HFFc6 (cell line): ENCODE results near the gene CSNK1G3. TPM values are rescaled to one million over a fixed set of nuclear protein-coding genes. Genes with fewer than 3 reads are reported as not detected.

ENCODE experiments used
- DNase-seq: peaks from one replicate; pipeline ENCODE4 v3.0.0-alpha.2; 2018
- H3K27ac Mint-ChIP-seq: 2 replicates; pipeline ENCODE4 v1.8.0; 2020; ENCODE audit warnings: mild to moderate bottlenecking, mixed read lengths
- H3K27me3 Mint-ChIP-seq: 2 replicates; pipeline ENCODE4 v1.8.0; 2021; ENCODE audit warnings: mild to moderate bottlenecking, moderate library complexity, mixed read lengths; ENCODE audit not compliant: insufficient read depth
- H3K36me3 Mint-ChIP-seq: 2 replicates; pipeline ENCODE4 v1.8.0; 2021; ENCODE audit warnings: low read depth, mixed read lengths
- H3K4me1 Mint-ChIP-seq: 2 replicates; pipeline ENCODE4 v1.8.0; 2020; ENCODE audit warnings: low read depth, mixed read lengths
- H3K4me3 Mint-ChIP-seq: 2 replicates; pipeline ENCODE4 v1.8.0; 2020; ENCODE audit warnings: mild to moderate bottlenecking, moderate library complexity, mixed read lengths
- H3K9me3 Mint-ChIP-seq: 2 replicates; pipeline ENCODE4 v1.8.0; 2020; ENCODE audit warnings: mild to moderate bottlenecking, mixed read lengths
- total RNA-seq, 6 experiments: library from RNA; stranded (reverse); fragmentation: NEBNext Ultra II Directional; extraction: Animal tissue kit (Norgen Biotek cat#: 25700); gene quantifications; 2 replicates in 1 of 6; 3 replicates in 5 of 6; pipeline ENCODE4 v1.2.3, GENCODE V29; 2021
- TF ChIP-seq, protein P1 (sequence below): fragments of 200-600 bp; sonication (generic); IDR thresholded peaks from 2 replicates; pipeline ENCODE4 v1.5.0; 2021; ENCODE audit warnings: antibody characterized with exemption, mild to moderate bottlenecking

CSNK1G3 gene
- total RNA-seq, 6 experiments from 2014 or later, result 28.9 to 40.0 (median 33.3) TPM

- H3K4me1 Mint-ChIP-seq, result peaks cover 13% of the 10 kb centered on the region
- no peaks in the 10 kb centered on the region for H3K36me3 Mint-ChIP-seq
- no peak overlapping the region for H3K4me3 Mint-ChIP-seq
- no peaks in the 10 kb centered on the region for H3K9me3 Mint-ChIP-seq
- no peaks in the 10 kb centered on the region for H3K27me3 Mint-ChIP-seq
- TF ChIP-seq, protein P1, sequence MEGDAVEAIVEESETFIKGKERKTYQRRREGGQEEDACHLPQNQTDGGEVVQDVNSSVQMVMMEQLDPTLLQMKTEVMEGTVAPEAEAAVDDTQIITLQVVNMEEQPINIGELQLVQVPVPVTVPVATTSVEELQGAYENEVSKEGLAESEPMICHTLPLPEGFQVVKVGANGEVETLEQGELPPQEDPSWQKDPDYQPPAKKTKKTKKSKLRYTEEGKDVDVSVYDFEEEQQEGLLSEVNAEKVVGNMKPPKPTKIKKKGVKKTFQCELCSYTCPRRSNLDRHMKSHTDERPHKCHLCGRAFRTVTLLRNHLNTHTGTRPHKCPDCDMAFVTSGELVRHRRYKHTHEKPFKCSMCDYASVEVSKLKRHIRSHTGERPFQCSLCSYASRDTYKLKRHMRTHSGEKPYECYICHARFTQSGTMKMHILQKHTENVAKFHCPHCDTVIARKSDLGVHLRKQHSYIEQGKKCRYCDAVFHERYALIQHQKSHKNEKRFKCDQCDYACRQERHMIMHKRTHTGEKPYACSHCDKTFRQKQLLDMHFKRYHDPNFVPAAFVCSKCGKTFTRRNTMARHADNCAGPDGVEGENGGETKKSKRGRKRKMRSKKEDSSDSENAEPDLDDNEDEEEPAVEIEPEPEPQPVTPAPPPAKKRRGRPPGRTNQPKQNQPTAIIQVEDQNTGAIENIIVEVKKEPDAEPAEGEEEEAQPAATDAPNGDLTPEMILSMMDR, result peak; percentile 99
- H3K27ac Mint-ChIP-seq, result 0 out of 2 replicates have a peak overlapping the region, but pooled peaks have one; percentile 47
- DNase-seq, result peak; percentile 62
Measured at GRCh38 chr5:123610665-123611405, 98.9 kb downstream of the CSNK1G3 start.

DNA sequence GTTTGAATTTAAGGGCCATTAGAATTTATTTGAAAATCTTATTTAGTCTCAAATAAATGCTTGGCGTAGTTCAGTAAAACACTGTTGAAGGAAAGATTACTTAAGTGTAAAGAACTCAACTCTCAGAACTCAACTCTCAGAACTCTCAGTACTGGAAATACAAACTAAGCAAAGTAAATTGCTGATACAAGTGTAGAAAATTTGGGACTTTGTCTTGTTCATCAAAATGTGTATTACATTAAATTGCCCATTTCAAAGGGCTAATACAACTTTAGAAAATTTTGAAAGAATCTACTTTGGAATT lies 99.4 kb downstream of the CSNK1G3 start:
- Mint-ChIP-seq H3K36me3 (no peaks in the 10 kb centered on the region), H3K27me3 (no peaks in the 10 kb centered on the region), H3K9me3 (no peaks in the 10 kb centered on the region), H3K27ac (no peak overlapping the region), H3K4me1 (peaks cover 13% of the 10 kb centered on the region), H3K4me3 (no peak overlapping the region)
- DNase-seq, result no peak
- TF ChIP-seq, protein P1, result no peak; the same call in none of the 2 replicates

GRCh38 chr5:123617561-123617960 lies 105.6 kb downstream of the CSNK1G3 start:
- Mint-ChIP-seq H3K27ac (no peak overlapping the region), H3K27me3 (no peaks in the 10 kb centered on the region), H3K4me3 (no peak overlapping the region), H3K4me1 (no peaks in the 10 kb centered on the region), H3K9me3 (no peaks in the 10 kb centered on the region), H3K36me3 (peaks cover 5% of the 10 kb centered on the region)
- no peak for DNase-seq
- TF ChIP-seq, protein P1, result no peak

DNA sequence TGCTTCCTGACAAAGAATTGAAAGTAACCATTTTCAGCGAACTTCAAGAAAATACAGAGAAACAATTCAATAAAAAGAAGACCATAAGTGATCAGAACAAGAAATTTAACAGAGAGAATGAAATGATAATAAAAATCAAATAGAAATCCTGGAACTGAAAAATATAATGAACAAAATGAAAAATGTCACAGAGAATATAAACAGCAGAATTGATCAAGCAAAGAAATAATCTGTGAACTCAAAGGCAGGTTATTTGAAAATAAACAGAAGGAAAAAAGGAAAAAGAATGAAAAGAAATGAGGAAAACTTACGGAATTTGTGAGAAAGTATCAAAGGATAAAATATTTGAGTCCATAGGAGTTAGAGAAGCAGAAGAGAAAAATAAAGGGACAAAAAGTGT lies 114.1 kb downstream of the CSNK1G3 start:
- peaks cover 26% of the 10 kb centered on the region for H3K9me3 Mint-ChIP-seq

GRCh38 chr5:123628860-123629544 lies 117.0 kb downstream of the CSNK1G3 start:
- Mint-ChIP-seq H3K4me1 (no peaks in the 10 kb centered on the region), H3K36me3 (peaks cover 11% of the 10 kb centered on the region), H3K9me3 (peaks cover 26% of the 10 kb centered on the region), H3K4me3 (no peak overlapping the region), H3K27ac (no peak overlapping the region), H3K27me3 (no peaks in the 10 kb centered on the region; the same call in 1 of the 2 replicates)
- TF ChIP-seq, protein P1, result no peak
- DNase-seq, result no peak

More for the DNA sequence above, 114.1 kb downstream of the CSNK1G3 start:
- Mint-ChIP-seq H3K4me3 (no peak overlapping the region), H3K27ac (no peak overlapping the region), H3K4me1 (no peaks in the 10 kb centered on the region), H3K27me3 (no peaks in the 10 kb centered on the region; the same call in 1 of the 2 replicates), H3K36me3 (peaks cover 11% of the 10 kb centered on the region)
- TF ChIP-seq, protein P1, result no peak
- no peak for DNase-seq
